LHCN-M2 (cell line): ENCODE results near the gene PSMC5. TPM values are rescaled to one million over a fixed set of nuclear protein-coding genes. Genes with fewer than 3 reads are reported as not detected.
"Not testable (repeated sequence)": the region's sequence is repeated elsewhere in the genome, so short reads cannot be mapped to it uniquely, and the experiment has no call there.

Experiments used
- DNase-seq: peaks from one replicate; pipeline ENCODE4 v3.0.0-alpha.2; 2012; ENCODE audit warnings: low read depth
- total RNA-seq: library from RNA; depleted of rRNA; stranded (reverse); fragments of >200 nt; gene quantifications from 2 replicates; pipeline ENCODE4 v1.2.3, GENCODE V29; 2014; rRNA removed

PSMC5 gene
- total RNA-seq, 1 experiment from 2014 or later, result 71.6 TPM

DNA sequence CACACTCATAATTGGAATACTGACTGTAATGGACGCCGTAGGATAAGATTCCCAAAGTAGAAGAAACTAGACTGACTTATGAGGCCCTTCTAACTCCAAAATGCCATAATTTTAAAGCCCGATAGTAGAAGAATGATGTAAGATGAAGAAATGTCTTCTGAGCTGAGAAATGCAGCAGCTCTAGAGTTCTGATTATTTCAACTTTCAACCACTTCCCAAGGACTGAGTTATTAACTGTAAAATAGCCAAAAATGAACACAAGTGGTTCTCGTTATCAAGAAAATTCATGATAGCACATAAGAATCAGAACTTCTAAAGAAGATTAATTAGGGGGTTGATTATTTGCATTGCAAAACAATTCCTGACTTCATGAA, 43.0 kb downstream of the PSMC5 start:
- DNase-seq, result not testable (repeated sequence)

DNA sequence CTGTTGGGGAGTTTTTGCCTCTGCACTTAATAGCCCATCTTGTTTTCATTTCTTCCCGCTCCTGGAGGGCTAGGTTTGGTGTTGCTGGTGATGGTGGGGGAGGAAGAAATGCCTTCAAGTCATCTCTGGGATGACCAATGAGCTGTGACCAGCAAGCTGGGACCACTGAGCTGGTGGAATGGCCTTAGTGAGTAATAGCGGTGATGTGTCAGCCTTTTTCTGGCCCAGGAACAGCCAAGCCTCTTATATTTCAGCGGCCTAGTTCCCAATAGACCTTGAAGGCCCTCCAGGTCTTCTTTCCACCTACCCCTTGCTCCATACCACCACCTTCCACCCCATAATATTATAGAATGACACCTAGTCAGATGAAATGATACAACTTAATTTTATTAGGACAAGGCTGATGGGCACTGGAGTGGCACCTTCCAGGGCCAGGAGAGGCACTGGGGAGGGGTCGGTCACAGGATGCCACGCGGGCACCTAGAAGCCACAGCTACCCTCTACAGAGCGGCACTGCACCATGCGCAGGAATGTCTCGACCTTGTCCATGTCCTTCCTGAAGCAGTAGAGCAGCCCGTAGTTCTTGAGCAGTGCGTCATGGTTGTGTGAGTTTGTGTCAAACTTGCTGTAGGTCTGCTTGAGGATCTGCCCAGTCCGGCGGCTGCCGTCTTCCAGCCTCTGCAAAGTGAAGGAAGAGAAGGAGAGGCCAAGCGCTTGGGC, 44.6 kb downstream of the PSMC5 start:
- DNase-seq, result not testable (repeated sequence)

DNA sequence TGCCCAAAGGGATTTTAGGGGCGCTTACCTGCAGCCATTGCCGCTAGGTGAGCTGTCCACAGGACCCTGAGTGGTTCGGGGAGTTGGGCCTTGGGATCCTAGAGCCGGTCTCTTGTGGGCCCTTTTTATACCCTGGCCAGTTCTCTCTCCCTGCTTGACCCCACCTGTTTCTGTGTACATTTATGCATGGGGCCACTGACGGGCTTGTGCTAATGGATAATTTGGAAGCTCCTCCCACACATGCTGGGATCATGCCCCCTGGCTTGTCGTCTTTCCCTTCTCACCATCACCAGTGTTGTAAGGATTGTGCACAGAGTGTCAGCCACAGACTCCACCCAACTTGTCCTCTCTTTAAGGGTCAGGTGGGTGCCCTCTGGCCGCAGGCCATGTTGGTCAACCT, 46.3 kb downstream of the PSMC5 start, which contains the start of gene CSH2:
TSS of gene CSH2 (minus strand) at position 101 of the 400 bp plus-strand sequence. CDS start at position 38, 63 bp downstream.
- not testable (repeated sequence) for DNase-seq

DNA sequence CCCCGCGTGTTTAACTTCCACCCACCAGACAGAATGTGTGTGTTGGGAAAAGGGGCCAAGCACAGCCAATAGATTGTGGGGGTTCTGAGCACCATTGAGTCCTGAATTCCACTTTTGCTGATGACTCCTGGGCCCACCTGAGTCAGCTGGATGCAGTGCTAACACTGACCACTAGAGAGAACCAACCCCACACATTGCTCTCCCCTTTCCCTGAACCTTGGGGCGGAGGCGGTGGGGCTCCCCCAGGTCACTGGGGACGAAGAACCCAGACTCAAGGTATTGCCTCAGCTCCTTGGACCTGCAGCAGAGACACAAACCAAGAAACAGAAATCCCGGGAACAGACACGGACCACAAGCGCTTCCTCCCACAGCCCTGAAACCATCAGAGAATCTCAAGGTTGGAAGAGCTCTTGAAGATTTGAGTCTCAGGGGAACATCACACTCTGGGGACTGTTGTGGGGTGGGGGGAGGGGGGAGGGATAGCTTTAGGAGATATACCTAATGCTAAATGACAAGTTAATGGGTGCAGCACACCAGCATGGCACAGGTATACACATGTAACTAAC, 46.9 kb downstream of the PSMC5 start:
- not testable (repeated sequence) for DNase-seq

DNA sequence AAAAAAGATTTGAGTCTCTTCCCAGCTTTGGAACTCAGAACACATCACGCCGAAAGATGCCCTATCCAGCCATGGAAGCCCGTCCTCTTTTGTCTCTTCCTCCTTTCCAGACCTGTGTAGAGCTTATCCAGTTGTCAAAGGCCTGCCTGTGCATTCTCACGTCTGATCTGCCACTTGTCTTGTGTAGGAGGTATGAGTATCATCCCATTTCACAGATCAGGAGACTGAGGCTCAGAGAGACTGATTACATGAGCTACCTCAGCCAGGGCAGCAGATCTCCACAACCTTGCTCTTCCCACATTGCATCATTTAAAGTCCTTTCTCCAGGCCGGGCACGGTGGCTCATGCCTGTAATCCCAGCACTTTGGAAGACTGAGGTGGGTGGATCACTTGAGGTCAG, 47.5 kb downstream of the PSMC5 start:
- DNase-seq, result not testable (repeated sequence)

DNA sequence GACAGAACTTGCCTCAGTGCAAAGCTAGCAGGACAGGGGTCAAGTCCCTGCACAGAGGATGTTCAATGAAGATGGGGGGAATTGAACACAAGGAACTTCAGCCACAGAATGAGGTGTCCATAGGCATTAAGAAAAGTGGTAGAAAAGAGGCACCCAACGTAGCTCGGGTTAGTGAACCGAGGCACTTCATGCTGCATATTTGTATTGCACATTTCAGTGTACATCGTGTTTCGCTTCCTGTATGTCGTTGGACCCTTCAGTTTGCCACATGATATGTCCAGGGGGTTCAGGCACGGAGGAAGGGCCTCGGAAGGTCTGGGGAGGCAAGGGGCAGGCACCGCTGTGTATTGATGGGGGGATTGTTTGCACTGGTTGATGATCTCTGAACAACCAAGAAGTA, 51.2 kb downstream of the PSMC5 start:
- not testable (repeated sequence) for DNase-seq

DNA sequence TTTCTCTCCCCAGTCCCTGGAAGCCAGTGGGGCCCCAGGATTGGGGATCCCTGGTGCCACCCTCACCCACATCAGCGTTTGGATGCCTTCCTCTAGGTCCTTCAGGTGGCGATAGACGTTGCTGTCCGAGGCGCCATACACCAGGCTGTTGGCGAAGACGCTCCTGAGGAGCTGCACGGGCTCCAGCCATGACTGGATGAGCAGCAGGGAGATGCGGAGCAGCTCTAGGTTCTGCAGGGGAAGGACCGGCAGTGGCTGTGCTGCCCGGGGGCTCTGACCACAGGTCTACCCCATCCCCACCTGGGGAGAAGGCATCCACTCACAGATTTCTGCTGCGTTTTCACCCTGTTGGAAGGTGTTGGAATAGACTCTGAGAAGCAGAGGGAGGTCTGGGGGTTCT, 53.5 kb downstream of the PSMC5 start:
- DNase-seq, result no peak

DNA sequence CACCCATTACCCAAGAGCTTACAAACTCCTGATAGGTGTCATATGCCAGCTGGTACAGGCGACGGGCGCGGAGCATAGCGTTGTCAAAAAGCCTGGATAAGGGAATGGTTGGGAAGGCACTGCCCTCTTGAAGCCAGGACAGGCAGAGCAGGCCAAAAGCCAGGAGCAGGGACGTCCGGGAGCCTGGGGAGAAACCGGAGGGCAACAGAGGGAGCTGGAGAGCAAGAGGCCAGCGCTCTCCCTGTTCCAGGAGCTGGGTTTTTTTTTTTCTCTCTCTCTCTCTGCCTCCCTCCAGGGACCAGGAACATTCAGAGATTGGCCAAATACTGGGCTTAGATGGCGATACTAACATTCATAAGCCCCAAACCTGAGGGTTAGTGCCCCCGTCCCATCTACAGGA, 54.1 kb downstream of the PSMC5 start:
- peak; percentile 4 for DNase-seq

Other genes starting within 250 kb of the PSMC5 start
- gene TACO1, start 226.5 kb upstream of the PSMC5 start, total RNA-seq, result 18.3 and 18.6 TPM in 2 replicates
- 31.5 TPM in 2 replicates for gene MAP3K3, start 205.0 kb upstream of the PSMC5 start, total RNA-seq
- 10.5 and 11.7 TPM in 2 replicates for gene LIMD2, start 127.3 kb upstream of the PSMC5 start, total RNA-seq
- 21.6 and 21.7 TPM in 2 replicates for gene STRADA, start 85.6 kb upstream of the PSMC5 start, total RNA-seq
- 51.3 and 60.3 TPM in 2 replicates for gene CCDC47, start 53.8 kb upstream of the PSMC5 start, total RNA-seq
- gene DDX42, start 53.3 kb upstream of the PSMC5 start, total RNA-seq, result 38.1 and 49.6 TPM in 2 replicates
- 39.1 and 44.3 TPM in 2 replicates for gene FTSJ3, start 232 bp downstream of the PSMC5 start, total RNA-seq
- gene SMARCD2, start 15.3 kb downstream of the PSMC5 start, total RNA-seq, result 94.3 and 94.5 TPM in 2 replicates
- not detected in 2 replicates for gene CSH2, start 46.2 kb downstream of the PSMC5 start, total RNA-seq
- not detected in 2 replicates for gene GH2, start 54.5 kb downstream of the PSMC5 start, total RNA-seq
- gene CSH1, start 69.1 kb downstream of the PSMC5 start, total RNA-seq, result not detected in 2 replicates
- gene CSHL1, start 83.8 kb downstream of the PSMC5 start, total RNA-seq, result not detected in 2 replicates
- gene GH1, start 91.4 kb downstream of the PSMC5 start, total RNA-seq, result not detected in 2 replicates
- not detected in 2 replicates for gene CD79B, start 104.9 kb downstream of the PSMC5 start, total RNA-seq
- gene SCN4A, start 145.5 kb downstream of the PSMC5 start, total RNA-seq, result 0.06 TPM in 1 of 2 replicates, not detected in the other
- 0.13 TPM in 1 of 2 replicates, not detected in the other for gene PRR29, start 170.9 kb downstream of the PSMC5 start, total RNA-seq
- 0.29 and 1.2 TPM in 2 replicates for gene ICAM2, start 193.2 kb downstream of the PSMC5 start, total RNA-seq